ENCODE results near the gene CNTN4. TPM values are rescaled to one million over a fixed set of nuclear protein-coding genes. Genes with fewer than 3 reads are reported as not detected.

The CNTN4 gene
- total RNA-seq, 2 experiments from 2014 or later, result not detected

DNA sequence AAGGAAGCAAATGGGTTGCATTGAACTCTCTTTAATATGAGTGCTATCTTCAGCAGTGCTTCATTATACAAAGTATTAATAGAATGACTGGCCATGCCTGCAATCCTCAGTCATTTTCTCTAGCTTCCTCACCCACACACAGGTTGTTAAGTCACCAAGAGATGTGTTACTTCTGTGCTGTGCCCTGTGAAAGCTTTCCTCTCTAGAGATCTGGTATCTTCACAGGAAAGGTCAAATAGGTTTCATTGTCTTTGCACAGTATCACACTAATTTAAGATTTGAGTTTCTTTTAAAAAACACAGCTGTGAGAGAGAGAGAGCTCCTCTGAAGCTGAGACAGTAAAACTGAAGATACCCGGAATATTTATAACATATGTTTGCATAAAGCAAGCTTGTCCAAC lies 278.6 kb downstream of the CNTN4 start:
- no peaks in the 10 kb centered on the region for H3K4me1 Mint-ChIP-seq (ENCODE audit: low read depth)
- H3K27ac Mint-ChIP-seq, result no peak overlapping the region
- no peaks in the 10 kb centered on the region for H3K9me3 Mint-ChIP-seq
- H3K4me3 Mint-ChIP-seq, result no peak overlapping the region
- ATAC-seq, result no peak
- intact Hi-C loops (cut with micrococcal nuclease), result no loop called here
- H3K27me3 Mint-ChIP-seq, result no peaks in the 10 kb centered on the region
- TF ChIP-seq, protein P1, sequence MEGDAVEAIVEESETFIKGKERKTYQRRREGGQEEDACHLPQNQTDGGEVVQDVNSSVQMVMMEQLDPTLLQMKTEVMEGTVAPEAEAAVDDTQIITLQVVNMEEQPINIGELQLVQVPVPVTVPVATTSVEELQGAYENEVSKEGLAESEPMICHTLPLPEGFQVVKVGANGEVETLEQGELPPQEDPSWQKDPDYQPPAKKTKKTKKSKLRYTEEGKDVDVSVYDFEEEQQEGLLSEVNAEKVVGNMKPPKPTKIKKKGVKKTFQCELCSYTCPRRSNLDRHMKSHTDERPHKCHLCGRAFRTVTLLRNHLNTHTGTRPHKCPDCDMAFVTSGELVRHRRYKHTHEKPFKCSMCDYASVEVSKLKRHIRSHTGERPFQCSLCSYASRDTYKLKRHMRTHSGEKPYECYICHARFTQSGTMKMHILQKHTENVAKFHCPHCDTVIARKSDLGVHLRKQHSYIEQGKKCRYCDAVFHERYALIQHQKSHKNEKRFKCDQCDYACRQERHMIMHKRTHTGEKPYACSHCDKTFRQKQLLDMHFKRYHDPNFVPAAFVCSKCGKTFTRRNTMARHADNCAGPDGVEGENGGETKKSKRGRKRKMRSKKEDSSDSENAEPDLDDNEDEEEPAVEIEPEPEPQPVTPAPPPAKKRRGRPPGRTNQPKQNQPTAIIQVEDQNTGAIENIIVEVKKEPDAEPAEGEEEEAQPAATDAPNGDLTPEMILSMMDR (IDR thresholded peaks at IDR 0.05), result no peak
- ChIA-PET CTCF (no interaction called here), POLR2A (interaction anchor here (0.7 kb wide), 1 partner anchor 38 kb away, joined by 4 read pairs; no protein-coding TSS in a partner anchor)
- no peak for DNase-seq
- no peaks in the 10 kb centered on the region for H3K36me3 Mint-ChIP-seq (ENCODE audit: low read depth)

DNA sequence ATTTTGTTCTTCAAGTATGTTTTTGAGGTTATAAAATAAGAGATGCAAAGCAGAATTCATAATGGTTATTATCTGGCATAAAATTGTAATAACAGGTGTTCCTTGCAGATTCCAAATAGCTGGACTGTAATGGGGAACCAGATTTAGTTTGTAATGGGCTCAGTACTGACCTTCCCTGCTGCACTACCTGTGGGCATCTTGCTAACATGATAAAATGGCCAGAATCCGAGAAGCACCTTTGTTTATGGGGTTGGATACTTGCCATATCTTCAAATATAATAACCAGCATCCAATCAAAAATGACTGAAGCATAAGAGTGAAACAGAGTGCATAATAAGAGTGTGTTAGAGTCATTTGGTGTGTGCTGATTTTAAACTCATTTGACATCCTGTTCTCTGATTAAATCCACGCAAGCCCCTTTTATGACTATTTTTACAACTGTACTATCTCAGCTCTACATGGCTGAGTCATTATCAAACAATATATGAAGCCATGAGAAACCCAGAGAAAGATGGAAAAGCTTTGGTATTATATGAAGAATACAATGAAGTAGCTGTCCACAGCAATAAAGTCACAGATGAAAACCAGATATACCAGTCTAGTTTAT lies 292.4 kb downstream of the CNTN4 start:
- ATAC-seq, result no peak
- CTCF ChIA-PET, result no interaction called here

DNA sequence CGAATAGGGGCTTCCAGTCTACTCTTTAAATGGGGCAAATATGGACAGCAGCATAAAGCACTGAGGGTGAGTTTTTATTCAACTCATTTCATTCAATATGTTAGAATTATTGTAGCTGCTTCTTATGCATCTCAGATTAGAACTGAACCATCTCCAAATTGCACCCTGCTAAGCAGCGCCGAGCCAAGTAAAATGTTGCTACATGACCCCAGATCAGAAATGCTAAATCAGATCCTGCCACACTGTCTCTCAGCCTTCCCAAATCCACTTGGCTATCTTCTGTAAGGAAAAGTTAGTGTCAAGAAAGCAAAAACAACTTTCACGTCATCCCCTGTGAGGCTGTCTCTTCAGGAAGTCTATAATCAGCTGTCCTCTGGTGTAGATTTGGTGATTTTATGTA lies 293.2 kb downstream of the CNTN4 start:
- intact Hi-C loops (cut with micrococcal nuclease), result no loop called here
- TF ChIP-seq, protein P1 (IDR thresholded peaks at IDR 0.05), result no peak
- no peak for ATAC-seq
- CTCF ChIA-PET, result no interaction called here
- POLR2A ChIA-PET, result no interaction called here
- Mint-ChIP-seq H3K4me1 (ENCODE audit: low read depth) (no peaks in the 10 kb centered on the region), H3K27ac (no peak overlapping the region), H3K36me3 (ENCODE audit: low read depth) (no peaks in the 10 kb centered on the region), H3K9me3 (peaks cover 2% of the 10 kb centered on the region), H3K4me3 (no peak overlapping the region), H3K27me3 (no peaks in the 10 kb centered on the region)
- no peak for DNase-seq

More for the DNA sequence above, 292.4 kb downstream of the CNTN4 start:
- H3K36me3 Mint-ChIP-seq (ENCODE audit: low read depth), result no peaks in the 10 kb centered on the region
- DNase-seq, result no peak
- POLR2A ChIA-PET, result no interaction called here
- no peaks in the 10 kb centered on the region for H3K4me1 Mint-ChIP-seq (ENCODE audit: low read depth)
- H3K9me3 Mint-ChIP-seq, result peaks cover 2% of the 10 kb centered on the region
- TF ChIP-seq, protein P1 (IDR thresholded peaks at IDR 0.05), result no peak
- no peak overlapping the region for H3K4me3 Mint-ChIP-seq
- intact Hi-C loops (cut with micrococcal nuclease), result no loop called here
- H3K27ac Mint-ChIP-seq, result no peak overlapping the region
- no peaks in the 10 kb centered on the region for H3K27me3 Mint-ChIP-seq

DNA sequence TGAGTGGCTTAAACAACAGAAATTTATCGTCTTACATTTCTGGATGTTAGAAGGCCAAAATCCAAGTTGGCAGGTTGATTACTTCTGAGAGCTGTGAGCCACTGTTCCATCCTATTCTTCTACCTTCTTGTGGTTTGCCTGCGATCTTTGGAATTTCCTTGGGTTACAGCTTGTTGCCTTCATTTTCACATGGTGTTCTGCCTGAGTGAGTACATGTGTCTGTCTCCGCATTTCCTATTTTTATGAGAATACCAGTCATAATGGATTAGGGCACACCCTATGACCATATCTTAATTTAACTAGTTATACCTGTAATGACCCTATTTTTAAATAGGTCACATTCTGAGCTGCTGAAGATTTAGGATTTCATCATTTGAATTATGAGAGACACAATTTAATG lies 294.3 kb downstream of the CNTN4 start:
- H3K9me3 Mint-ChIP-seq, result peaks cover 2% of the 10 kb centered on the region
- ATAC-seq, result no peak
- H3K4me1 Mint-ChIP-seq (ENCODE audit: low read depth), result no peaks in the 10 kb centered on the region
- ChIA-PET CTCF (no interaction called here), POLR2A (interaction anchor here (0.5 kb wide), 1 partner anchor 53 kb away, joined by 3 read pairs; no protein-coding TSS in a partner anchor)
- intact Hi-C loops (cut with micrococcal nuclease), result no loop called here
- DNase-seq, result no peak
- TF ChIP-seq, protein P1 (IDR thresholded peaks at IDR 0.05), result no peak
- no peak overlapping the region for H3K4me3 Mint-ChIP-seq
- no peak overlapping the region for H3K27ac Mint-ChIP-seq
- H3K27me3 Mint-ChIP-seq, result no peaks in the 10 kb centered on the region
- no peaks in the 10 kb centered on the region for H3K36me3 Mint-ChIP-seq (ENCODE audit: low read depth)

DNA sequence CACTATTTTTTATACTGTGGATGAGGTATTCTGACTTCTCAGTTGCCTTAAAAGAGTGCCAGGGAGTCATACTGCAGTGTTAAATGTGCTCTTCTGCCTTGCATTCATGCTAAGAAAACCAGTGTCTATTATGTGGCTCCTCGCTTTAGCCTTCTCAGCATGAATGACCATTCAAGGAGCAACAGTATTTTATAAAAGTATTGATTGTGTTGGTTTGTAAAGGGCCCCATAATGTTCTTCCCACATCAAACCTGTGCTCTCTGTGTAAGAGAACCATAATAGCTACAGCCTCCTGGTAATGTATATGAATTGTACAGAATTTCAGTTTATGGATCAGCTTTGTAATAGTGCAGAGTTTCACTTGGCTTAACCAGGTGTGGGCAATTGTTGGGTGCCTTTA lies 316.4 kb downstream of the CNTN4 start:
- intact Hi-C loops (cut with micrococcal nuclease), result no loop called here
- H3K4me1 Mint-ChIP-seq (ENCODE audit: low read depth), result no peaks in the 10 kb centered on the region
- no peaks in the 10 kb centered on the region for H3K36me3 Mint-ChIP-seq (ENCODE audit: low read depth)
- CTCF ChIA-PET, result no interaction called here
- H3K4me3 Mint-ChIP-seq, result no peak overlapping the region
- no peak overlapping the region for H3K27ac Mint-ChIP-seq
- DNase-seq (no peak), ATAC-seq (no peak)
- TF ChIP-seq, protein P1 (IDR thresholded peaks at IDR 0.05), result no peak
- POLR2A ChIA-PET, result no interaction called here
- H3K27me3 Mint-ChIP-seq, result no peaks in the 10 kb centered on the region
- no peaks in the 10 kb centered on the region for H3K9me3 Mint-ChIP-seq
